Measurements from ENCODE around the gene RABGAP1L.
"Not testable (repeated sequence)": the region's sequence is repeated elsewhere in the genome, so short reads cannot be mapped to it uniquely, and the experiment has no call there.

The RABGAP1L gene

GRCh38 chr1:174225499-174226204, 66.3 kb downstream of the RABGAP1L start:
- H3K36me3 ChIP-seq (replicated peaks): no peaks in the 10 kb centered on the region
- no peaks in the 10 kb centered on the region for H3K27me3 ChIP-seq (replicated peaks)
- H3K27ac ChIP-seq: no peak overlapping the region
- no peak overlapping the region for H3K4me3 ChIP-seq (ENCODE audit: low read depth, low read length)
- DNase-seq: no peak
- in situ Hi-C loops (cut with HindIII; ENCODE audit: low pct_ligation_motif_present, low sequenced_read_pairs): no loop called here
- no peak for TF ChIP-seq CTCF (IDR thresholded peaks at IDR 0.05; ENCODE audit: low read depth, low read length, missing control alignments)

GRCh38 chr1:174230399-174230798, 71.1 kb downstream of the RABGAP1L start:
- DNase-seq: peak; percentile 42
- H3K4me3 ChIP-seq (ENCODE audit: low read depth, low read length): no peak overlapping the region
- in situ Hi-C loops (cut with HindIII; ENCODE audit: low pct_ligation_motif_present, low sequenced_read_pairs): no loop called here
- H3K27me3 ChIP-seq (replicated peaks): no peaks in the 10 kb centered on the region
- no peak for TF ChIP-seq CTCF (IDR thresholded peaks at IDR 0.05; ENCODE audit: low read depth, low read length, missing control alignments)
- no peaks in the 10 kb centered on the region for H3K36me3 ChIP-seq (replicated peaks)
- H3K27ac ChIP-seq: no peak overlapping the region

GRCh38 chr1:174232761-174233160, 73.4 kb downstream of the RABGAP1L start:
- no peak overlapping the region for H3K27ac ChIP-seq
- no peak for DNase-seq
- H3K27me3 ChIP-seq (replicated peaks): no peaks in the 10 kb centered on the region
- H3K36me3 ChIP-seq (replicated peaks): no peaks in the 10 kb centered on the region
- in situ Hi-C loops (cut with HindIII; ENCODE audit: low pct_ligation_motif_present, low sequenced_read_pairs): no loop called here
- H3K4me3 ChIP-seq (ENCODE audit: low read depth, low read length): no peak overlapping the region
- no peak for TF ChIP-seq CTCF (IDR thresholded peaks at IDR 0.05; ENCODE audit: low read depth, low read length, missing control alignments)

- in situ Hi-C loops (cut with HindIII; ENCODE audit: low pct_ligation_motif_present, low sequenced_read_pairs); H3K27me3 ChIP-seq (replicated peaks); H3K36me3 ChIP-seq (replicated peaks); H3K4me3 ChIP-seq (ENCODE audit: low read depth, low read length); H3K27ac ChIP-seq; DNase-seq: not testable (repeated sequence)
Measured at GRCh38 chr1:174238845-174239501, 79.7 kb downstream of the RABGAP1L start.

- Histone ChIP-seq H3K27me3 (replicated peaks) (no peaks in the 10 kb centered on the region), H3K4me3 (ENCODE audit: low read depth, low read length) (no peak overlapping the region)
Measured at GRCh38 chr1:174239541-174239940, 80.2 kb downstream of the RABGAP1L start.

More at GRCh38 chr1:174239541-174239940, 80.2 kb downstream of the RABGAP1L start:
- peaks cover 3% of the 10 kb centered on the region for H3K36me3 ChIP-seq (replicated peaks)
- no peak for DNase-seq
- TF ChIP-seq CTCF (IDR thresholded peaks at IDR 0.05; ENCODE audit: low read depth, low read length, missing control alignments): no peak
- in situ Hi-C loops (cut with HindIII; ENCODE audit: low pct_ligation_motif_present, low sequenced_read_pairs): no loop called here
- H3K27ac ChIP-seq: no peak overlapping the region
